GM21526 (cell line): Measurements from ENCODE around the gene SLC25A10.
A peak's percentile ranks its signal among the peaks of the same experiment; 100 is the strongest.

Experiments
- ATAC-seq: cut with Tn5 transposase; IDR thresholded peaks from one replicate; pipeline ENCODE4 v1.9.1; 2021; ENCODE audit warnings: moderate library complexity; ENCODE audit not compliant: unreplicated experiment, low FRiP score

The SLC25A10 gene

GRCh38 chr17:81703747-81704654 is 8.1 kb upstream of the SLC25A10 start:
- no peak for ATAC-seq

DNA sequence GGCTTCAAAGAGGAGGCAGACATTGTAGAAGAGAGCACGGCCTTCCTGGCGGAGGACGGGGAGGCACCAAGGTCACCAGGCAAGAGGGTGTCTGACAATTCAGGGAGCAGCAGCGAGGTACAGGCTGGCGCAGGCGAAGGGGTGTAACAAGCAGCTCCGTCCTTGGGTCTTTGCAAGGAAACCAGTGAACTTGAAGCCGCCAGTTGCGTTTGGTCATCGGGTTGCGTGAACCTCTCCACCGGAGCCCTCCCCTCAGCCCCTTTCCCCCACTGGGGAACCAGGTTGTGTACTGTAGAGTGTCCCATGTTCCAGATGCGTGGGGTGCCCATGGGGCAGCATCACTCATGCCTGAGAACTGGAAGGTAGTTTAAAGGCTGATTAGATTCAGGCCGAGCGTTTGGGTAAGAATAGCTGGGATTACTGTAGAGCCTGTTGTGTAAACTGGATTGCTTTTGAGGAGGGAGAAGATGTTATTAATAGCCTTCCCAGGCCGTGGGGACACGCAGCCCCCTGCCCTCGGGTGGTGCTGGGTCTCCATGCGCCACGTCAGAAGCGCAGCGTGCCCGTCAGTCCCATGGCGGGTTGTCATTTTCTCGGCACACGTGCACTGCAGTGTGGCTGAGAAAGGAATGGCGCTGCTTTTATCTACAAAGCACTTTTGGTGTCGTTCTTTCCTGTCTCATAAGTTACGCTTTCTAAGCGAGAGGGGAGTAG is 6.4 kb upstream of the SLC25A10 start:
- ATAC-seq, result no peak

GRCh38 chr17:81706232-81706611 is 5.9 kb upstream of the SLC25A10 start:
- no peak for ATAC-seq

GRCh38 chr17:81706757-81707624 is 5.1 kb upstream of the SLC25A10 start:
- no peak for ATAC-seq

DNA sequence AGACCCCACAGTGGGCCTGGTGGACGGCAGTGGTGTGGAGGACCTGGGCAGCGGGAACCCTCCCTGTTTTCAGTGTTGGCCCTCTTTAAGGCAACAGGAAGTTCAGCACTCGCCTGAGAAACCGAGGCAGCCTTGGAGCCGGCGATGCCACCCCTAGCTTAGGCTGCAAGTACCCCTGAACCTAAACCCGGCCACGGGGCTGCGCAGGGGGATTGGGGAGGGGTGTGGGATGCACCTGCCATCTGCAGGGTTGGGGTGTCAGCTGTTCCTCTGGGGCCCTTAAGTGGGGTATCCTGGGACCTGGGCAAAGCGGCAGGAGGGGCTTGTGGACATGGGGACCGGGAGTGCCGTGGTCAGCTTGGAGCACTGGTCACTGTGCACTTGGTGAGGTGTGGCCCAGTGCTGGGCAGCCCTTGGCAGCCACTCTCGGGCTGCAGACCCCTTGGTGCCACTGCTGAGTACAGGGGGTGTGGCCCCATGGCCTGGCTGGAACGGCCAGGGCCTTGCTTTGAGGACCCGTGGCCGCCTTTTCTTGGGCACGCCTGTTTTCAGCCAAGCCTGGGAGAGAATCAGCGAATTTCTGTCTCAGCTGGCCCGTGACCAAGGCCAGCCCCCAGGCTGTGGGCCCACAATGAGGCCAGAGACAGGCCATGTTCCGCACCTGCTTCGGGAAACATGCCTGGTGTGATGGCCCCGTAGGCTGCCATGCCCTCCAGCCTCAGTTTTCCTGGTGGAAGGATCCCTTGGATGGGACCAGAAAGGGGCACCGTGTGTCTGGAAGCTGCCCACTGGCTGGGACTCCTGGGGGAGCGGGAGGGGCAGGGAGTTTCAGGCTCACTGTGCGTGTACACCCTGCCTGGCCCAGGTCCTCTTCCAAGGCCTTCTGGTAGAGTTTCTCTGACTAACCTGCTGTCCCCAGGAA is 4.1 kb upstream of the SLC25A10 start:
- ATAC-seq, result no peak

DNA sequence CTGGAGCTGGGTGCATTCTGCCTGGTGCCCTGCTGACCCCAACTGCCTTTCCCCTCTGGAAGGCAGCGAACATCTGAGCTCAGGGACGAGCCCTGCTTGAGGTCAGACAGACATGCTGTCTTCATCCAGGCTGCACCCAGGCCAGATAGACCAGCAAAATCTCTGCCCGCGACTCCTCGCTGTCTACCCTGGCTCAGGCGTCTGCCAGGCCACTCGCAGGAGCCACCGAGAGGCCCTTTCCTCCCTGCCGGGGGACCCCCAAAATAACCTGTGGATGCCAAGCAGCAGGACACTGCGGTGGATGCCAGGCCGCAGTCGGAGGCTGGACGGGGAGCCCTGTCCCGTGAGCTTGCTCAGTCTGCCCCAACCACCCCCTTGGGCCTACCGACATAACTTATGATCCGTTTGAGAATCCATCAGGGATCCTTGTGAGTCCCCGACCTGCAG is 3.3 kb upstream of the SLC25A10 start:
- ATAC-seq, result no peak

DNA sequence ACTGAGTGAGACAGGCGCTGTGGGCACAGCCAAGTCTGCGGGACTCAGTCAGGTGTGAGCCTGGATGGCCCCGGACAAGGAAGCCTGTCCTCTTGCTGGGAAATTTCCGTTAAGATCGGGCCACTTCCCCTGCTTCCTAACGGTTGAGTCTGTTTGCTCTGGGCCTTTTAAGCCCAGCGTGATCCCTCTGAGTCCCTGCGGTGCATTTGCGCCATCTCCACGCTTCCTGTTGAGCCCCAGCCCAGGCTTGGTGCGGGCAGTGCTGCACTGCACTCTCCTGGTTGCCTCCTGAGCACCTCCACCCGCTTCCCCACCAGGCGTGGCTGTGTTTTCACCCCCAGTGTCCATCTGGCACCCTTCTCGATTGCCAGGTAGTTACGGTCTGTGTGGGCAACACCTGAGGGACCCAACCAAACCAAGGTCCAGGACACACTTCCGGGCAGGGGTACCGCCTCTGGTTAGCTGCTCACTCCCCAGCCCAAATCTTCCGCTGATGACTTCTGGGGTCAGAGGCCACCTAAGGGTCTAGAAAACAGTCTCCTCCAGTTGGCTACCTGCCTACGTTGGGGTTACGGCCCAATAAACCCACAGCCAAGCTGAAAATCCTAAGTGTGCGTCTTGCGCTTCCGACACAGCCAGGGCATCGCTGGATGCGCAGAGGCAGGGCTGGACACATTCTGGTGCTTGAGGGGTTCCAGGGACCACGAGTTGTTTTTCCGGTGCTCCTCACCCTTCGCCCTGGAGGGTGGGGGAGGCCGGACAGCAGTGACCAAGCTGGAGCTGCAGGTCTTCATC is 1.4 kb upstream of the SLC25A10 start:
- ATAC-seq, result no peak

DNA sequence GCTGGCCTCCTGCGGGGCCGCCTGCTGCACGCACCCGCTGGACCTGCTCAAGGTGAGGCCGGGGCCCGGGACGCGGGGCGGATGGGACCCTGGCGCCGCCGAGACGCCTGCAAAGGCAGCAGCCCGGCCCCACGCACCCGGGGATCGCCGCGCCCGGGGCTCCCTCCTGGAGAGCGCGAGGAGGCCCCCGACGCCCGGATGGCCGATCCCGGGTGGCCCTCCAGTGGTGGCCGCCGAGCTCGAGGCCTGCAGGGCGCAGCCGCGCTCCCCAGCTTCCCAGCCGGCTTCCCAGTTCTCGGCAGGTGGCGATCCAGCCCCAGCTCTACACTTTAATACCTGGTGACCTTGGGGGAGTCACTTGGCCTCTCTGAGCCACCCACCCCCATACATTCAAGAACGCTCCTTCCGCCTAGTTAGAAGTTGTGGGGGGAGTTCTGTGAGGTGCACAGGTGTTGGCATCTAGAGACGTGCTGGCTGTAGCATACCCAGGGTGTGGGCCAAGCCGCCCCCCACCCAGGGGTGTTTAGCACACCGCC is 452 bp downstream of the SLC25A10 start:
- peak; percentile 9 for ATAC-seq

DNA sequence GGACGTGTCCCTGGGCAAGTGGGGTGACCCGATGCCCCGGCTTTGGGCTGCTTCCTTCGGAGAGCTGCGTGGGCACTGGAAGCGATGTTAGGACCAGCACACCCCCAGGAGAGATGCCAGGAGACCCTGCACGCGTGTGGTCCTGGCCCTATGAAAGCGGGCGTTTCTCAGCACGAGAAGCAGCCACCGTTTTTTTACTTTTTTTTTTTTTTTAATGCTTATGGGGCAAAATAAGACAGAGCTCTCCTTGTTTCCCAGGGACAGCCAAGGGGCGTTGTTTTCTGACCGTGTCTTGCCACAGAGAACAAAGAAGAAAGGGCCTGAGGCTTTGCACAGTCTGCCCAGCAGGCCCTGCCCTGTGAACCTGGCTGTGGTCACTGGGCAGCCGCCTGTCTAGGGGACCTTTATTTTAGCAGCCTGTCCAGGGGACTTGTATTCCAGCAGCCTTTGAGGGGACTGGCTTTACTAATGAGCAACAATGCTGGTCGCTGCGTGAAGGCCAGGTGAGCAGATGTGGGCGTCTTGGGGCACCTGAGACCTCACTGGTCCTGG is 996 bp downstream of the SLC25A10 start:
- no peak for ATAC-seq

DNA sequence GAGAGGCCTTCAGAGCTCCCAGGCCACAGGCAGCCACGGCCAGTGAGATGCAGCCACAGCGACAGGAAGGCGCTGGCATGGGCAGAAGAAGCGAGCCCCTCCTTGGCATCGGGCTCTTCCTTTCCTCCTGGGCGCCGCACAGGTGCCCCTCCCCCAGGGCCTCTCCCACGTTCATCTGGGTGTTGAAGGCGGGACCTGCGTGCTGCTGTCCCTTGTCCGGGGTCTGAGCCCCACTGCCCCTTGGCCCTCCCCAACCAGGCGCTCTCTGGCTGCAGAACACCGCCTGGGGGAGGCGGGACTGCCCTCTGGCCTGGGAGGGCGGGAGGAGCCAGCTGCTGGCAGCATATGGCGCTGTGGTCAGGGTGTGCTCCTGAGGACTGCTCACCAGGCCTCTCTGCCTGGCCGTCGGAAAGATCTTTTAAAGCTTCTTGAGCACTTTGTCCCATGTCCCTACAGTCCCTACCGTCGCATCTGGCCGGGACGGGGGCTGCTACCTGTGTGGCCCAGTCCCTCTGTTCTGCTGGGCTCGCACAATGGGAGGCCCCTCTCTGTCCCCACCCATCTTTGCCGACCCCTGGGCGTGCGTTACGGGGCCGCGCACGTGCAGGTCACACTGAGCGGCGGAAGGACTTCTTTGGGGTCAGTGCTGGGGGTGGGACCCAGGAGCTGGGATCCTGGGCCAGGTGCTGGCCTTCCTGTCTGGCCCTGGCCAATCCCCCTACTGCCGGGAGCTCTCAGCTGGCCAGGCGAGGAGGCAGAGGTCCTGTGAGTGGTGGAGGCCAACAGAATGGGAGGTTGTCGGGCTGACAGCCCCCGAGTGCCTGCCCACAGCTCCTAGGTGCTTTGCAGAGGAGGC is 1.7 kb downstream of the SLC25A10 start:
- ATAC-seq, result no peak

DNA sequence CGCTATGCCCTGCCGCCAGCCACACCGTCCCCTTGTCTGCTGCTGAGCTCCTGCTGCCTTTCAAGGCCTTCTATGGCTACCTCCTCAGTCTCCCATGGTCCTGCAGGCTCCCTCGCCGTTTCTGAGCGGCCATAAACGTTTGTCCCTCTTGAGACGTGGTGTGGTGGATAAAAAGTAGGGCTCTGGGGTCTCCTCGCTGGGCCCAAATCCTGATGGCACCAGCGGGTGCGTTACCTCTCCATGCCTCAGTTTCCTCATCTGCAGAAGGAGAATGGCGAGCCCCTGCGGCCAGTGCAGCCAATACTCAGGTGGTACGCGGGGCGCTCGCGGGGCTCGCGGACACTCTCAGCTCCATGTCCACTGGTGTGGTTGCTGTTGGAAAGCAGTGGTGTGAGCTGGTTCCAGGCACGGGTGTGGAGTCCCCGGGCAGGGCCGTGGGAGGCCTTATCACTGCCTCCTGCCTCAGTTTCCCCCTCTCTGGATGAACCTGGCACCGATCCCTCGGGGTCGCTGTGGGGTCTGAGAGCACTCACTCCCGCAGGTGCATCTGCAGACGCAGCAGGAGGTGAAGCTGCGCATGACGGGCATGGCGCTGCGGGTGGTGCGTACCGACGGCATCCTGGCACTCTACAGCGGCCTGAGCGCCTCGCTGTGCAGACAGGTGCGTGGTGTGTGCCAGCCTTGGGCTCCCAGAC is 2.5 kb downstream of the SLC25A10 start:
- ATAC-seq, result no peak

DNA sequence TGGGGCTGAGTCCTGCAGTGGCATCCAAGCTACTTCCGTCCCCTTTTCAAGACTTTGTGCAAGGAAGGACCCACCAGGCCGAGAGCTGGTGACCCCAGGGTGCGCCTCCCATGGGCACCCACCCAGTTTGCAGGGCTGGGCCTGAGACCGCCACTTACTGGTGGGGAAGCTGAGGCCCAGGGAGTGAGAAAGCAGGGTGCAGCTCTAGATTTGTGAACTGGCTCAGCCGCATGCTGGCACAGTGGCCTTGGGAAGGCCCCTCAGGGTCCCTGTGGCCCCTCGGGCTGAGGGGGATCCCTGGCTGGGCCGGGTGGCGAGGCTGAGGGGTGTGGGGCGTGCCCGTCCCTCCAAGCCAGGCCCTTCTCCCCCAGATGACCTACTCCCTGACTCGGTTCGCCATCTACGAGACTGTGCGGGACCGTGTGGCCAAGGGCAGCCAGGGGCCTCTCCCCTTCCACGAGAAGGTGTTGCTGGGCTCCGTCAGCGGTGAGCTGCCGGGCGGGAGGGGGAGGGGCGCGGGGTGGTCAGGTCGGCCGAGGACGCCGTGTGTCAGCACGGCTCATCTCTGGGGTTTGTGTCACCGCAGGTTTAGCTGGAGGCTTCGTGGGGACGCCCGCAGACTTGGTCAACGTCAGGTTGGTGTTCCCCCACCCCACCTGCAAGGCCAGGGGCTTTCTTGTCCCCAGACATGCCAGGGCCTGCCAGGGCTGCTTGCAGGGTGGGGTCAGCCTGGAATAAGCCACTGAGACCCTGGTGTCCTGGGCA is 3.2 kb downstream of the SLC25A10 start:
- ATAC-seq, result no peak

- no peak for ATAC-seq
Measured at GRCh38 chr17:81715872-81716673, 4.0 kb downstream of the SLC25A10 start.

DNA sequence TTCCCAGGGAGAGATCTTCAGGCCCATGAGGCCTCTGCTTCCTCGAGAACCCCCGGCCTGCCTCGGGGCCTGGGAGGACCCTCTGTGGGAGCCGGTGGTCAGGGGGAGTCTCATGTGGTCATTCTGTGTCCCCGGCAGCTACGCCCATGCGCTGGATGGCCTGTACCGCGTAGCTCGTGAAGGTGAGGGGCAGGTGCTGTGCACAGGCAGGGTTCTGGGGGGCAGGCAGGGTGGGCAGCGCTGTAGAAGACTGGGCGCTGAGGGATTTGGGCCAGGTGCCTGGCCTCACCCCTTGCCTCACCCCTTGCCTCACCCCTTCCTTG is 4.6 kb downstream of the SLC25A10 start:
- no peak for ATAC-seq

- ATAC-seq, result no peak
Measured at GRCh38 chr17:81717049-81717765, 5.1 kb downstream of the SLC25A10 start.
